ENCODE measurements around the gene PNLIPRP2. TPM values are rescaled to one million over a fixed set of nuclear protein-coding genes. Genes with fewer than 3 reads are reported as not detected.

Gene PNLIPRP2
- total RNA-seq, result not detected

DNA sequence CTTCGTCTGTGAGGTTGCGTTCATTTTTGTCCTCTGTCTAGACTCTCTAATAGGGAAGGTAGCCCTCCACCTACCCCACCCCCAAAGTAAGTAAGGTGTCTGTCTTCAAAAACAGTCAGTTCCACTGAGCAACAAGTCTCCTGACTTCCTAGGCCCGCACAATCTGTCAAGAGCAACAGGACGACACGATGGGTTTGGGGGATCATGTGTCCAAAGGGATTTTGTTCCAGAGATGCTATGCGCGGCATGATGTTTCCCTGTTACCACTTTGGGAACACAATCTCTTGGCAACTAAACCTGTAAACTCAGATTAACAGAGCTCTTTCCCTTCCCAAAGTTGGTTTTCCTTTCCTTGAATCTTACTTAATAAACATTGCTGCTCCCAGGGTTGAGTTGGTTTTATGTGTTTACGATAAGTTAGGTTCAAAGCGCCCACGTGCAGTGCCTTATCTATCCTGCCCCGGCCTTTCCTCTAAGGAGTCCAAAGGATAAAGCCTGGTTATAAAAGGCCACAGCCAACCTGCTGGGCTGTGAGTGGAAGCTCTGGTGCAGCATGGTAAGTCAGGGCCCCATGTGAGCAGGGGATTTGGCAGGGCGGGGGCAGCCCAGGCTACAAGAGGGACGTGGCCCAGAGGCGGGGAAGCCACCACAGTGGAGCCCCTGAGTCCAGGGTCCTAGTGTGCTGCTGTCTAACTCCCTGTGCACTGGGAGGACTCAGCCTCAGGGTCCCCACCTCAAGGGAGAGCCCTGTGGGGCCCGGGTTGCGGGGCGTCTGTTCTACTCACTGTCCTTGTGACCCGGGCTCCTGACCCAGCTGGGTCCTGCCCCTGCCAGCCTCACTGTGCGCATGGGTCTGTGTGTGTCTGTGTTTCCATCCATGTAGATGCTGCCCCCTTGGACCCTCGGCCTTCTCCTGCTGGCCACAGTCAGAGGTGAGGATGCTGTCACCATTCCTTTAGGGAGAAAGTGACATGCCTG, at the start of gene PNLIPRP2:
Gene PNLIPRP2, plus strand, starts transcription at position 531 of the 978 bp plus-strand sequence.

GRCh38 chr10:116590590-116591444, 29.9 kb upstream of the PNLIPRP2 start, which contains the start of gene PNLIPRP1:
PNLIPRP1 (plus strand) TSS chr10:116590959; CDS start chr10:116591130, 171 bp downstream.

Other genes with a start within 250 kb of the PNLIPRP2 start
- gene PNLIPRP3, start 193.1 kb upstream of the PNLIPRP2 start, total RNA-seq, result not detected
- gene PNLIP, start 75.0 kb upstream of the PNLIPRP2 start, total RNA-seq, result not detected
- not detected for gene PNLIPRP1, start 30.0 kb upstream of the PNLIPRP2 start, total RNA-seq
- 39.1 TPM for gene HSPA12A, start 121.6 kb downstream of the PNLIPRP2 start, total RNA-seq
- 1.9 TPM for gene ENO4, start 228.5 kb downstream of the PNLIPRP2 start, total RNA-seq

Data from parietal lobe (tissue), 1 donor.